ENCODE results near the gene ABAT.
"Not testable (repeated sequence)": the region's sequence is repeated elsewhere in the genome, so short reads cannot be mapped to it uniquely, and the experiment has no call there.

- not testable (repeated sequence) for TF ChIP-seq SUZ12 (IDR thresholded peaks at IDR 0.05; ENCODE audit: unreplicated experiment); ATF2 (IDR thresholded peaks at IDR 0.05; ENCODE audit: low read length); POLR2AphosphoS5 (IDR thresholded peaks at IDR 0.05; ENCODE audit: low read length); E2F8 (IDR thresholded peaks at IDR 0.05; ENCODE audit: low read depth, partially characterized antibody); CTCF (IDR thresholded peaks at IDR 0.05 in 2 of 3, conservative IDR thresholded peaks at IDR 0.05 in 1 of 3; ENCODE audit: control insufficient read depth in 2 of 3, extremely low read depth in 1 of 3, insufficient read depth in 1 of 3, low read depth in 3 of 3, low read length in 3 of 3); ZBTB33 (IDR thresholded peaks at IDR 0.05); ETV6 (conservative IDR thresholded peaks at IDR 0.05 in 1 of 2, IDR thresholded peaks at IDR 0.05 in 1 of 2; ENCODE audit: borderline replicate concordance in 1 of 2, low read depth in 1 of 2); POLR2A (IDR thresholded peaks at IDR 0.05; ENCODE audit: low read depth, low read length)
Measured at GRCh38 chr16:8651958-8652357, 22.5 kb upstream of the ABAT start.

All from GM12878 (cell line).